Thymus (tissue), 11 donors: Measurements from ENCODE around the gene GAS7. TPM values are rescaled to one million over a fixed set of nuclear protein-coding genes. Genes with fewer than 3 reads are reported as not detected.
A peak's percentile ranks its signal among the peaks of the same experiment; 100 is the strongest.
"Not testable (repeated sequence)": the region's sequence is repeated elsewhere in the genome, so short reads cannot be mapped to it uniquely, and the experiment has no call there.

Source experiments
- DNase-seq, 9 donors: peaks; one replicate each; pipeline ENCODE4 v3.0.0-alpha.2; 2013; ENCODE audit warnings: low spot score in 9 of 9, low read depth in 6 of 9, missing footprints in 1 of 9
- H3K27ac ChIP-seq, 2 donors: one replicate each; pipeline ENCODE4 v1.5.1; 2013; ENCODE audit warnings: control low read depth in 1 of 2, low read depth in 1 of 2, low read length in 1 of 2, mild to moderate bottlenecking in 1 of 2, moderate library complexity in 1 of 2
- H3K27me3 ChIP-seq, 2 donors: one replicate each; pipeline ENCODE4 v1.5.1; 2013; ENCODE audit warnings: low read length in 1 of 2; ENCODE audit not compliant: control insufficient read depth in 2 of 2, insufficient read depth in 1 of 2
- H3K36me3 ChIP-seq, 2 donors: one replicate each; pipeline ENCODE4 v1.5.1; 2013; ENCODE audit warnings: low read length in 1 of 2, mild to moderate bottlenecking in 1 of 2, moderate library complexity in 1 of 2; ENCODE audit not compliant: control insufficient read depth in 2 of 2, insufficient read depth in 2 of 2
- H3K4me1 ChIP-seq, 2 donors: one replicate each; pipeline ENCODE4 v1.5.1; 2013; ENCODE audit warnings: low read length in 2 of 2; ENCODE audit not compliant: control insufficient read depth in 2 of 2, insufficient read depth in 2 of 2
- H3K4me3 ChIP-seq, 2 donors: one replicate each; pipeline ENCODE4 v1.5.1; 2013; ENCODE audit warnings: low read length in 2 of 2, control low read depth in 1 of 2, mild to moderate bottlenecking in 1 of 2
- H3K9me3 ChIP-seq, 2 donors: one replicate each; pipeline ENCODE4 v1.5.1; 2013; ENCODE audit warnings: low read length in 1 of 2, mild to moderate bottlenecking in 1 of 2; ENCODE audit not compliant: control insufficient read depth in 2 of 2, insufficient read depth in 1 of 2
- WGBS: extraction: QIAGEN DNeasy Blood & Tissue Kit; methylation state at CpG from one replicate; pipeline ENCODE4 v1.1.7; 2013; 5-methylcytosine and 5-hydroxymethylcytosine counted together
- polyA plus RNA-seq: library from polyadenylated mRNA; stranded (reverse); fragments of 200-250 nt; gene quantifications from one replicate; pipeline ENCODE4 v1.2.3, GENCODE V29; 2013
- total RNA-seq: library from RNA; stranded (reverse); fragments of 120-200 nt; gene quantifications from one replicate; pipeline ENCODE4 v1.2.4, GENCODE V29; 2013
- donor health status: healthy.

GAS7 gene
- total and polyA plus RNA-seq, 2 donors: 4.3 to 9.7 TPM

DNA sequence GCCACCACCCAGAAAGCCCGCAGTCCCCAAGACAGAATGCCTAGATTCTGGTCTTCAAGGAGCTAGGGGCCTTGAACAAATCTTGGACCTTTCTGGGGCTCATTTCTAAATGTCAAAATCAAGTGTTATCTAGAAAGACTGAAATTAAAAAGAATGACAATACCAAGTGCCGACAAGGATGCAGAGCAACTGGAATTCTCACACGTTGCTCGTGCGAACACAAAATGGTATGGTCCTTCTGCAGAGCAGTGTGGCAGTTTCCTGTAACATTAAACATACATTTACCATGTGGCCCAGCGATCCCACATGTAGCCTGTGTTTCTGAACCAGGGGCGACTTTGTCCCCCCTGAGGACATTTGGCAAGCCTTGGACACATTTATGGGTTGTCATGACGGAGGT, 137.9 kb downstream of the GAS7 start:
- WGBS: 98% methylated on average over 8 of the region's 8 CpGs
- Histone ChIP-seq H3K4me1 (peaks cover 0 to 30% of the 10 kb centered on the region in 2 donors), H3K27ac (no peak overlapping the region), H3K27me3 (no peaks in the 10 kb centered on the region), H3K36me3 (no peaks in the 10 kb centered on the region), H3K9me3 (no peaks in the 10 kb centered on the region), H3K4me3 (no peak overlapping the region)
- DNase-seq: no peak

DNA sequence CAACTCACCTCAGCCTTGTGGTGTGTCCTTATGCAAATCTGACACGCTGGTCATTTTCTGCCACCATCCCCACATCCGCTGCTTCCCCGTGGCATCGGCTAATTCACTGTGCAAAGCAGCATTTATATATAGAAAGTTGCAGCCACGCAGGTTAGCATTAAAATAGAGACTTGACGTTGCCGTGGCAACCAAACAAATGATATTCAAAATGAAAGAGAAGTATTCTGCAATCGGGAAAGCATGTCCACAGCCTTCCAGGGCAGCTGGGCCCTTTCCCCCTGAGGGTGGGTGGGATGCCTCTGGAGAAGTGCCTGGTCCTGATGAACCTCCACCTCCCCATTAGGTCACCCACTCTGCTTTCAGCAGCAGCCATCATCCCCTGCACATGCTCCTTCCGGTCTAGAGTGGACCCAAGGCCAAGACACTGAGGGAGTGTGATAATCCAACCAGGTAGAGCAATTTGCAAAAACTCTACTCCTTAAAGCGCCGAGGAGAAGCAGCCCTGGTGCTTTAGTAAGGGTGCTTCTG, 138.7 kb downstream of the GAS7 start:
- peaks cover 0 to 30% of the 10 kb centered on the region in 2 donors for H3K4me1 ChIP-seq
- H3K27ac ChIP-seq: no peak overlapping the region
- WGBS: 90% methylated on average over 11 of the region's 11 CpGs
- DNase-seq: no peak
- no peaks in the 10 kb centered on the region for H3K9me3 ChIP-seq
- no peaks in the 10 kb centered on the region for H3K36me3 ChIP-seq
- no peak overlapping the region for H3K4me3 ChIP-seq
- H3K27me3 ChIP-seq: no peaks in the 10 kb centered on the region

DNA sequence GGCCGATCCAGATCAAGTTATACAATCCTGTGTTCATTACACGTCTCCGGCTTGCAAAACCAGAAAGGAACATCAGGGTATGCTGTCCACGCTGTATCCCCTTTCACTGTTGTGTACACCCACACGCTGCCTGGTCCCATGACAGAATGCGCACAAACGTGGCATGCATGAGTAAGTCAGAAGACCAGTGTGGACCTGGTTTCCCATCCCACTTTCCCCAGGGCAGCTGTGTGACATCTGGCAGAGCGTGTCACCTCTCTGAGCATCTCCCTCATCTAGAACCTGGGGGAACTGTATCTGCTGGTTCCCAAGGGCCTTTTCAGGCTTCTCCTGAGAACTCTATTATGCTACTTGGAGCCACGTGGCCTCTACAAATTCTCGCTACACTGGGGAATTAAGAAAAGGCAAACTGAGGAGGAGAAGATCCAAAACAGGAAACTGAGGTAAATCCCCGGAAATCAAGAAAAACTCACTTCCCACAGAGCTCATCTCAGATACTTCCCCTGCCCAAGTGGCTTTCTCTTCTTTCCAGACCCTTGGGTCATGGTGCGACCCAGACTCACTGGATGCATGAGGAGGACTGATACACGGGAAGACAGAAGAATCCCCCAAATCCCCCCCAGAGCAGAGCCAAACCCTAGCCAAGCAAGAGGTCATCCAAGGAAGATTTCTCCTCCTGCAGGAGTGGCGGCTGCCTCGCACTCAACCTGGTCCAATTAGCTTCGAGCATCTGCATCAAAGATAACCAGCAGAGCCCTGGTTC, 139.3 kb downstream of the GAS7 start:
- H3K4me3 ChIP-seq: no peak overlapping the region
- H3K9me3 ChIP-seq: no peaks in the 10 kb centered on the region
- H3K27me3 ChIP-seq: no peaks in the 10 kb centered on the region
- H3K27ac ChIP-seq: no peak overlapping the region
- no peak for DNase-seq
- H3K36me3 ChIP-seq: no peaks in the 10 kb centered on the region
- H3K4me1 ChIP-seq: peaks cover 0 to 30% of the 10 kb centered on the region in 2 donors
- WGBS: 95% methylated on average over 16 of the region's 16 CpGs

DNA sequence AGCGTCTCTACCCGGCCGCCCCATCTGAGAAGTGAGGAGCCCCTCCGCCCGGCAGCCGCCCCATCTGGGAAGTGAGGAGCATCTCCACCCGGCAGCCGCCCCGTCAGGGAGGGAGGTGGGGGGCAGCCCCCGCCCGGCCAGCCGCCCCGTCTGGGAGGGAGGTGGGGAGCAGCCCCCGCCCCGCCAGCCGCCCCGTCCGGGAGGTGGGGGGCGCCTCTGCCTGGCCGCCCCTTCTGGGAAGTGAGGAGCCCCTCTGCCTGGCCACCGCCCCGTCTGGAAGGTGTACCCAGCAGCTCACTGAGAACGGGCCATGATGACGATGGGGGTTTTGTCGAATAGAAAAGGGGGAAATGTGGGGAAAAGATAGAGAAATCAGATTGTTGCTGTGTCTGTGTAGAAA, 140.9 kb downstream of the GAS7 start:
- not testable (repeated sequence) for H3K4me3 ChIP-seq, H3K27ac ChIP-seq, DNase-seq, H3K9me3 ChIP-seq, H3K36me3 ChIP-seq, H3K27me3 ChIP-seq
- WGBS: 94% methylated on average over 25 of the region's 25 CpGs
- peaks cover 4 to 19% of the 10 kb centered on the region in 2 donors for H3K4me1 ChIP-seq

DNA sequence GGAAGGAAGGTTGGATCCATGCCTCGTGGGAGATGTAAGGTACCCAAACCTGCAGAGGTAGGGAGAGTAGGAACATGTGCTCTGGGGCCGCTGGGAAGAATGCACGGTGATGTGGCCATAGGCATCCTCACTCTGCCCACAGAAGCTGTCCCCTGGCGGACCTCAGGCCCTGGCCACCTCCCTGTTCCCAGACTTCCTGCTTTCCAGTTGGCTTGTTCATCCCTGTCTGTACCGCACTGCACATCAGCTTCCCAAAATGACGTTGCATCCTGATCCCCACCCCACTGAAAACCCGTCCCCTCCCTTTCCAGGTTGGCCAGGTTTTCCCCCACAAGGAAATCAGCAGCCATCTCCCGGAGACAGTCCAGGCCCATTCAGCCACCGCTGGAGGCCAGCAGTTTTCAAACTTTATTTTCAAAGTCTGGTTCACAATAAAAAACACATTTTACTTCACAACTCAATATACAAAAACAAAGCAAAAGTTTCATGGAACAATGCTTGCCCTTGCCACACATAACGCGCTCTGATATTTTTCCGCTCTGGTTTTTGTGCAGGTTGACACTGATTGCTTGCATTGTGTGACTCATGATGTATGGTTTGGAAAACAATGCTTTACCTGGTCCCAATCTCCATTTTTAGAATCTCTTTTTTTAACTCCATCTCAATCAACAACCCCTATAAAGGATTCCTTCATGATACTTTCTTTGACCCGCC, 143.0 kb downstream of the GAS7 start:
- Histone ChIP-seq H3K4me3 (no peak overlapping the region), H3K4me1 (peaks cover 4 to 31% of the 10 kb centered on the region in 2 donors), H3K27ac (no peak overlapping the region), H3K9me3 (no peaks in the 10 kb centered on the region), H3K36me3 (no peaks in the 10 kb centered on the region), H3K27me3 (no peaks in the 10 kb centered on the region)
- no peak for DNase-seq
- 97% methylated on average over 13 of the region's 13 CpGs for WGBS

DNA sequence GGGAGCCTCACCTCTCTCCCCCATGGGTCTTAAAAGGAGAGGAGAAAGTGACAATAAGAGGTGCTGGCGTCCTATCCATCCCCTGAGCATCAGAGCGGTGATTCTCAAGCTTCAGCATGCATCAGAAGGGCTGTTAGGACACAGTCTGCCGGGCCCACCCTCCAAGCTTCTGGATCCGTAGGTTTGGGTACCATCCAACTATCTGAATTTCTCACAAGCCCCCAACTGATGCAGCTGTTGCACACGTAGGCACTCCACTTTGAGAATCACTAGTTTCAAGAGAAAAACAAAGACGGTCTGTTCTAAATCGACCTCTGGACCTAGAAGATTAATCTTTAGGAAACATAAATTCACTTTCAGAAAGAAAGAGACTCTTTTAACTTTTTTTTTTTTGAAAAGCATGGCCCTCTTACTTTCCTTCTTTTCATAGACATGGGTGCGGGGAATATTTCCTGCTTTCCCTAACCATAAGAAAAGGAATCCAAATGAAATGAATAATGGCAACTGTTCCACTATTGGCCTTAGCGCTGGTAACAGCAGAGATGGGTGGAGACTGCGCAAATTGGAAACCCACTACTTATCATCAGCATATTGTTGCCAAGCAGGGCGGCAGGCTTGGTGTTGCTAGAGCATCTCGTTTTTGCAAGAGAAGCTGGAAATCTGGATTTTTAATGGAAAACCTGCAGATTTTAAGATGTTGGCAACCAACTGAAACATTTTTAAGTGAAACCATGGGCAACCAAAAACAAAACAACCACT, 144.4 kb downstream of the GAS7 start:
- H3K4me1 ChIP-seq: peaks cover 4 to 23% of the 10 kb centered on the region in 2 donors
- no peaks in the 10 kb centered on the region for H3K27me3 ChIP-seq
- H3K4me3 ChIP-seq: no peak overlapping the region
- DNase-seq: no peak
- no peak overlapping the region for H3K27ac ChIP-seq
- 95% methylated on average over 12 of the region's 12 CpGs for WGBS
- H3K36me3 ChIP-seq: no peaks in the 10 kb centered on the region
- no peaks in the 10 kb centered on the region for H3K9me3 ChIP-seq

DNA sequence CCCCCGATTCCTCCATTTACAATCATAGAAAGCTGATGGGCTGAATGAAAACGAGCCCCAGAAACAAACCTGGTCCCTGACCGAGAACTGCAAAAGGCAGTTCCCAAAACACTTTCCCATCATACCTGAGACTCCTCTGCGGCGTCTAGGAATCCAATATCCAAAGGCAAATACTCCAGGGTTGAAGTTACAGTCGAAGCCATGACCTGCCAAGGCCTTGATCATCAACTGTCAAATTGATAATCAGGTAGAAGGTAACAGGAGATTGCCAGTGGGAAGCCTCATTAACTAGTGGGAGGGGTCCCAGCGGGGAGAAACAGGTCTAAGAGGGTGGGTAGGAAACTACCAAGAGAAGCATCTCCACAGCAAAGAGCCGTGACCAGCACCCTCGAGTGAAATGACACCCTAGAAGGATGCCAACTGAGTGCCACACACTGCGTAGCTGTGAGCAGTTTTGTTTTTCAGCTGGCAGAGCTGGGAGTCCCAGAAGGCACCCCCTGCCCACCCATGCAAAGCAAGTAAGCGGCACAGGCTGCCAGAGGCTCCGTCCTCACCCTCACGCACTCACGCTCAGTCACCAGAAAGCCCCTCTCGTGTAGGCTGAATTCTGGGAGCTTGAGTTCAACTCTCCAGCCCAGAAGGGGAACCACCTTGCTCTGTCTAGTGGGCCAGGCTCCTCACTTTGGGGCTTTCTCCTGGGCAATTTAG, 146.1 kb downstream of the GAS7 start:
- 91% methylated on average over 15 of the region's 15 CpGs for WGBS

DNA sequence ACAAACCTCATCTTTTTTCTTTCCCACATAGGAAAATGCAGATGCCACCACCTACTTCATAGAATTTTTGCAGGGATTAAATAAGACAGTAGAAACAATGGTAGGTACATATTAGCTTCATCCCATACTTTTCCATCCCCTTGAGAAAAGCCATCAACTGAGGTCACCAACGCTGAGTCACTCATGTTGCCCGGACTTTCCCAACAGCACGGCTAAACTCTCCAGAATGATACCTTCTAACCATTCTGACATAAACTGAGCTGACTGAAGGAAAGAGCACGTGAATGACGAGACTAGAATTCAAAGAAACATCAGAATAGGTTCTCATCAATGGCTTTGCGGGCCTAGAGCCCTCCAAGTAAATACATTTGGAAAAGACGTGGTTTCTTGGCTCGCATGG, 147.3 kb downstream of the GAS7 start:
- no peaks in the 10 kb centered on the region for H3K27me3 ChIP-seq
- 94% methylated on average over 8 of the region's 8 CpGs for whole genome bisulfite sequencing
- peaks cover 0 to 3% of the 10 kb centered on the region in 2 donors for H3K9me3 ChIP-seq
- no peak overlapping the region for H3K4me3 ChIP-seq
- no peaks in the 10 kb centered on the region for H3K36me3 ChIP-seq
- no peak for DNase-seq
- peak overlapping the region in 1 of 2 donors; percentile 47 for H3K27ac ChIP-seq
- peaks cover 4 to 23% of the 10 kb centered on the region in 2 donors for H3K4me1 ChIP-seq

More for the DNA sequence above, 146.1 kb downstream of the GAS7 start:
- peaks cover 4 to 23% of the 10 kb centered on the region in 2 donors for H3K4me1 ChIP-seq
- H3K9me3 ChIP-seq: peaks cover 0 to 3% of the 10 kb centered on the region in 2 donors
- no peak overlapping the region for H3K27ac ChIP-seq
- no peak overlapping the region for H3K4me3 ChIP-seq
- H3K27me3 ChIP-seq: no peaks in the 10 kb centered on the region
- DNase-seq: no peak
- H3K36me3 ChIP-seq: no peaks in the 10 kb centered on the region
